HCT116 (cell line): ENCODE measurements around the gene GRB10.

ENCODE experiments used
- EZH2 ChIP-seq: fragments of 200-600 bp; sonication (generic); IDR thresholded peaks from 2 replicates; pipeline ENCODE4 v1.6.1; 2017; ENCODE audit warnings: antibody characterized with exemption, mixed run types
- POLR2A ChIP-seq: IDR thresholded peaks from 2 replicates; pipeline ENCODE4 v1.7.0; 2011; ENCODE audit warnings: borderline replicate concordance; ENCODE audit not compliant: insufficient read depth, insufficient read length; ENCODE audit errors: extremely low read depth
- POLR2AphosphoS5 ChIP-seq: IDR thresholded peaks from 2 replicates; pipeline ENCODE4 v1.6.1; 2011; ENCODE audit warnings: mild to moderate bottlenecking, low read depth, low read length, moderate library complexity
- TF ChIP-seq, protein P1 (sequence below), 3 experiments: fragments of 200-600 bp in 1 of 3; sonication (generic) in 1 of 3; IDR thresholded peaks in 2 of 3; conservative IDR thresholded peaks in 1 of 3; 2 replicates each; pipeline ENCODE4 v1.5.1; 2012 to 2017; ENCODE audit warnings: low read depth in 2 of 3, low read length in 2 of 3, antibody characterized with exemption in 1 of 3, borderline replicate concordance in 1 of 3, control low read depth in 1 of 3, mild to moderate bottlenecking in 1 of 3, mixed read lengths in 1 of 3, mixed run types in 1 of 3, moderate library complexity in 1 of 3; ENCODE audit not compliant: insufficient read depth in 1 of 3
- TF ChIP-seq, protein P2 (sequence below): IDR thresholded peaks from 2 replicates; pipeline ENCODE4 v1.6.1; 2012; ENCODE audit warnings: low read depth

DNA sequence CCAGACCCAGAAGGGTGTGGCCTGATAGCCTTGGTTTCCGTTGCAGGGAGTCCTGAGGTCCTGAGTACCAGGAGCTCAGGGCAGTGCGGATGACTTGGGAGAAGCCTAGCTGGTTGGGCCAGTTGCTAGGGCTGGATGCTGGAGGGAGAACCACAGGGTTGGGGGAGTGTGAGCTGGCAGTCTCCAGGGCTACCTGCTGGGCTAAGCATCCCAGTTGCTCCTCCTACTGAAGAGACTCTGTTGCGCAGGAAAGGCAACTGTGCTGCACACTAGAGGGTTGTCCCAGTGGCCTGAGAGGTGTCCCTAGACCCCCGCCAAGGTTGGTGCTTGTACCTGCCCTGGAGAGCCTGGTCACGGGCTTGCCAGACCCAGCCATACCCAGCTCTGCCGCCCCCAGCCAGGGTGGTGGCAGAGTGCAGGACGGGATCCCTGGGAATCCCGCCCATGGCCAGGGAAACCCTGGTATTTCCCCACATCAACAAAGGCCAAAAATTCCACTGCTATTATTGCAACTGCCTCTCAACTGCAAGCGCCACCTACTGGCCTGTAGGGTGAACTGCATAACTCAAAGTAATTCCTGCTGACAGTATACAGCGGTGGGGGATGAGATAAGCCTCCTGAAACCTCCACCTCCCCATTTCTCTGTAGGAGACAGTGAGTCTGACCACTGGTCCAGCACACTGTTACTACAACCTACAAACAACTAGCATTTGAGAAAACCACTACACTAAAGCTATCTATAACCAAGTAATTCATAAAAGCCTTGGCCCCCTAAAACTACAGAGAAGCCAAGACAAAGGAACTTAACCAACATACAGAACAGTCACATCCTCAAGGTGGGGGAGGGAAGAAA lies 149.9 kb downstream of the GRB10 start:
- TF ChIP-seq EZH2 (no peak), POLR2A (no peak), POLR2AphosphoS5 (no peak)
- TF ChIP-seq, protein P1, sequence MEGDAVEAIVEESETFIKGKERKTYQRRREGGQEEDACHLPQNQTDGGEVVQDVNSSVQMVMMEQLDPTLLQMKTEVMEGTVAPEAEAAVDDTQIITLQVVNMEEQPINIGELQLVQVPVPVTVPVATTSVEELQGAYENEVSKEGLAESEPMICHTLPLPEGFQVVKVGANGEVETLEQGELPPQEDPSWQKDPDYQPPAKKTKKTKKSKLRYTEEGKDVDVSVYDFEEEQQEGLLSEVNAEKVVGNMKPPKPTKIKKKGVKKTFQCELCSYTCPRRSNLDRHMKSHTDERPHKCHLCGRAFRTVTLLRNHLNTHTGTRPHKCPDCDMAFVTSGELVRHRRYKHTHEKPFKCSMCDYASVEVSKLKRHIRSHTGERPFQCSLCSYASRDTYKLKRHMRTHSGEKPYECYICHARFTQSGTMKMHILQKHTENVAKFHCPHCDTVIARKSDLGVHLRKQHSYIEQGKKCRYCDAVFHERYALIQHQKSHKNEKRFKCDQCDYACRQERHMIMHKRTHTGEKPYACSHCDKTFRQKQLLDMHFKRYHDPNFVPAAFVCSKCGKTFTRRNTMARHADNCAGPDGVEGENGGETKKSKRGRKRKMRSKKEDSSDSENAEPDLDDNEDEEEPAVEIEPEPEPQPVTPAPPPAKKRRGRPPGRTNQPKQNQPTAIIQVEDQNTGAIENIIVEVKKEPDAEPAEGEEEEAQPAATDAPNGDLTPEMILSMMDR (IDR thresholded peaks at IDR 0.05 in 2 of 3, conservative IDR thresholded peaks at IDR 0.05 in 1 of 3; ENCODE audit: borderline replicate concordance in 1 of 3, insufficient read depth in 1 of 3, low read depth in 2 of 3, low read length in 2 of 3) = peak; percentile 58 to 93 (median 87); a peak in 5 of 6 replicates
- TF ChIP-seq, protein P2, sequence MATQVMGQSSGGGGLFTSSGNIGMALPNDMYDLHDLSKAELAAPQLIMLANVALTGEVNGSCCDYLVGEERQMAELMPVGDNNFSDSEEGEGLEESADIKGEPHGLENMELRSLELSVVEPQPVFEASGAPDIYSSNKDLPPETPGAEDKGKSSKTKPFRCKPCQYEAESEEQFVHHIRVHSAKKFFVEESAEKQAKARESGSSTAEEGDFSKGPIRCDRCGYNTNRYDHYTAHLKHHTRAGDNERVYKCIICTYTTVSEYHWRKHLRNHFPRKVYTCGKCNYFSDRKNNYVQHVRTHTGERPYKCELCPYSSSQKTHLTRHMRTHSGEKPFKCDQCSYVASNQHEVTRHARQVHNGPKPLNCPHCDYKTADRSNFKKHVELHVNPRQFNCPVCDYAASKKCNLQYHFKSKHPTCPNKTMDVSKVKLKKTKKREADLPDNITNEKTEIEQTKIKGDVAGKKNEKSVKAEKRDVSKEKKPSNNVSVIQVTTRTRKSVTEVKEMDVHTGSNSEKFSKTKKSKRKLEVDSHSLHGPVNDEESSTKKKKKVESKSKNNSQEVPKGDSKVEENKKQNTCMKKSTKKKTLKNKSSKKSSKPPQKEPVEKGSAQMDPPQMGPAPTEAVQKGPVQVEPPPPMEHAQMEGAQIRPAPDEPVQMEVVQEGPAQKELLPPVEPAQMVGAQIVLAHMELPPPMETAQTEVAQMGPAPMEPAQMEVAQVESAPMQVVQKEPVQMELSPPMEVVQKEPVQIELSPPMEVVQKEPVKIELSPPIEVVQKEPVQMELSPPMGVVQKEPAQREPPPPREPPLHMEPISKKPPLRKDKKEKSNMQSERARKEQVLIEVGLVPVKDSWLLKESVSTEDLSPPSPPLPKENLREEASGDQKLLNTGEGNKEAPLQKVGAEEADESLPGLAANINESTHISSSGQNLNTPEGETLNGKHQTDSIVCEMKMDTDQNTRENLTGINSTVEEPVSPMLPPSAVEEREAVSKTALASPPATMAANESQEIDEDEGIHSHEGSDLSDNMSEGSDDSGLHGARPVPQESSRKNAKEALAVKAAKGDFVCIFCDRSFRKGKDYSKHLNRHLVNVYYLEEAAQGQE = no peak
